Stimulated activated CD8-positive, alpha-beta memory T cell treated with anti-CD3 and anti-CD28 coated beads, Interleukin-12 subunit alpha, Interleukin-12 subunit beta, amount 100 ng/mL, for 24 hours (primary cell): ENCODE measurements around the gene SNAPC1.

Experiments
- DNase-seq: peaks from one replicate; pipeline ENCODE4 v3.0.0-alpha.2; 2020; ENCODE audit errors: extremely low read depth

SNAPC1 gene

GRCh38 chr14:61812347-61813095, 50.3 kb downstream of the SNAPC1 start, which contains the start of gene SYT16:
TSS of gene SYT16 (plus strand) at chr14:61812703.
- no peak for DNase-seq

DNA sequence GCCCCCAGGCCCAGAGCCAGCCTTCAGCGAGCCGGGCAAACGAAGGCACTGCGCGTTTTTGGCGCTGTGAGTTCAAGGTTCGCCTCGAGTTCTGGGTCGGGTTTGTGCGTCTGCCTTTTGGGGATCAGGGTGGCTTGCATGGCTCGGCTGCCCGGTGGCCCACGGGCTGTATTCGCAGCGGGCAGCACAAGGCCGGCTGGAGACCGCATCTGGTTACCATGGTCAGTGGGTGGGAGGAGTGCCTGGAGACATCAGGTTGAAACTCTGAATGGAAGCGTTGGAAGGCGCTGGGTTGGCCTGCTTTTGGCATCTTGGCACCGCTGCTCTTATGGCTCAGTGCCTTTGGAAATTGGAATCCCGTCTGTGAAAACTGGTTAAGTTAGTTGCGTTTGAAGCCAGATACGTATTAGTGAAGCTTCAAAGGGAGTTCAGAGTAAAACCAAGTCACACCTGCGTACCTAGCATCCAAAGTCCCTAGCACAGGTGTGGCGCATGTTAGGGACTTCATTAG, 50.9 kb downstream of the SNAPC1 start:
- DNase-seq, result no peak

DNA sequence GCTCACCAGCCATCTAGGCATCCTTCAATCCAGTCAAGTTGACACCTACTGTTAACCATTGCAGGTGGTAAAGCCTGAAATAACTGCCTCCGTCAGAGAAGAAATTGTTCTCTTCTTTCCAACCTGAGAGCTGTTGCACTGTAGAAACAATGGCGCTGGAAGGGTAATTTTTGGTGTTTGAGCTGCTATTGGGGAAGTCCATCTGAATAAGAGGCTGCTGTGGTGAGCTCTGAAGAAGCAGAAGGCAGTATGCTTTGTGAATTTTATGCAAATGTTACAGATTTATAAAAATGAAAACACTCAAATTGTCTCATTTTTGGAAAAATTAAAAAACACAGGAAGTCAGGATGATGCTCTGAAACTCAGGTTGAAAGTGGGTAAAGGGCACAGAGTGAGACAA, 60.2 kb downstream of the SNAPC1 start:
- DNase-seq, result no peak

DNA sequence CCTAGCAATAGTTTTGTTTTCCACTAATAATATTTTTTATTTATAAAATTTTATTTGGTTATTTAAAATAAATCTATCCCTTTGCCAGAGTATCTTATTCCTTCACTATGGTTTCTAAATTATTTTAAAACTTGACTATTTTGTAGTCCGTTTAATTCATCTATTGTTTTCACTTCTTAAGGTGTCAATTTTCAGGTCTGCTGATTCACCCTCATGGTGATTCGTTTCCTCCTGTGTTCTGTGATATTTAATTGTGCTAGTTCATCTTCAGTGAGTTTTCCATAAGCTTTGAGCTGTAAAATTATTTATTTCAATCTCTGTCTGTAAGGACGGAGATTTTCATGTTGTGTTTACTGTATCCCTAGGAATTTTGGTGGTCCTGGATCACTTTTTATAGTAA, 70.6 kb downstream of the SNAPC1 start:
- DNase-seq, result no peak

GRCh38 chr14:61836184-61836583, 74.0 kb downstream of the SNAPC1 start:
- no peak for DNase-seq

GRCh38 chr14:61836807-61837206, 74.6 kb downstream of the SNAPC1 start:
- DNase-seq, result no peak

DNA sequence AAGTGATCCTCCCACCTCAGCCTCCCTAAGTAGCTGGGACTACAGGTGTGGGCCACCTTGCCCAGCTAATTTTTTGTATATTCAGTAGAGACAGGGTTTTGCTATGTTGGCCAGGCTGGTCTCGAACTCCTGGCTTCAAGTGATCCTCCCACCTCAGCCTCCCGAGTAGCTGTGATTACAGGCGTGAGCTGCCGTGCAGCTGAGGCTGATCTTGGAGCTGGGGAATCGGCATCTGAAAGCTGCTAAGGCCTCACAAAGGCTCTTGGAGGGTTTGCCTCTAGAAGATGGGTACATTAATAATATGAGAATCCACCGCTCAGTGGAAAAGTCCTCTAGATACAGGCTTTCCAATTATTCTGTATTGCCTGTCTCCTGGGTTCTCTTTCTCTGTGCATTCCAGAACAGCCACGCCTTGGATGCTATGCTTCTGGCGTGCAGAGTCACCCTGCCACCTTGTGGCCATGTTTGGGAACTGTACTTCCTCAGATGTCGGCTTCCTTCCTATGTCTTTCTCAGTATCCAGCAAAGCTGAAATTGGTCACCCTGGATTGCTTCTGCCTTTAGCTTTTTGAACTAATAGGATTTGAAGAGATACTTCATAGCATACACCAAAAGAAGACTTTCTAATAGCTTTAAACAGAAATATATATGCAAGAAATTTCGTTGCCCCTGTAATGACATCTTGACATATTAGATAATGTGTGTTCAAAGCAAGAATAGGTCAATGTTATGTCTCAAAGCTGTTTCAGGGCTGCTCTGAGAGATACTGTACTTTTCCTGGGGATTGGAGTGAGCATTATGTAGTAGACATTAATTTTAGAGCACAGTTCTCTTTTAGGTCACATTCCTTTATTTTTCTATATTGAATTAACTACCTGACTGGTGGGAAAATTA, 75.4 kb downstream of the SNAPC1 start:
- peak; percentile 16 for DNase-seq

DNA sequence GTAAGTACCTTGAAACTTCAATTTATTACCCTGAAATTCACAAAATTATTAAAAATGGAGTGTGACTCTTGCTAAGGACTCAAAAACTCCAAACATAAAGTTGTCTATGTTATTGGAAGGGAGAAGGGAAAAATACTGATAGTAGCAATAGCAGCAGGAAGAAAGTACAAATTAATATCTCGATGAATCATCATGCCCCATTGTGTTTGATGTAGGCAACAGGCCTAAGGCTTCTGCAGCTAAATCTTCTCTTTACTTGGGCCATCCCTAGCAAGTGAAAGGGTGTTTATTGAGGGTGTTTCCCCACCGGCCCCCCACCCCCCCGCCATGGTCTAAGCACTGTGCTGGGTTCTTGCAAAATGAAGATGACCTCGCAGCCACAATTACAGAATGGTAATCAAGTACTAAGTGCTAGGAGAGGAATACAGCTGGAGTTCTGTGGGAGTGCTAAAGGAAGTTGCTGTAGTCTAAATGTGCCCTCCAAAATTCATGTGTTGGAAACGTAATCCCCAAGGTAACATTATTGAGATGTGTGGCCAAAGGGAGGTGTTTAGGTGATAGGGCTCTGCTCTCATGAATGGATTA, 76.5 kb downstream of the SNAPC1 start:
- DNase-seq, result no peak

DNA sequence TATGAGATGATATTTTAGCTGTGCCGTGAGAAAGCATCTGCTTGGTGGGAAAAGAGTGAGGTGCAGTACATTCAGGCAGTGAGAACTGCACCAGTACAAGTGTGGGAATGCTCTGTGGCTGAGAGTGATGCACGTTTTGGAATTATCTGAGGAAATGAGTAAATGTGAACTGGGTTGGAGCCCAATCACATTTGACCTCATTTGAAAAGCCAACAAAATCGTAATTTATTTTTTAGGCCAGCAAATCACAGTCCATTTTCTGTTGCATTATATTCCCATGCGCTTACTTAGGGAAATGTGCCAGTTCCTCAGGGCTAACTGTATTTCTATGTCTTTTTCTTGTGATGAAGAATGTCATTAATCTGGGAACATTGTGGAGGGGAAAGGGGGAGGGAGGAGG, 77.3 kb downstream of the SNAPC1 start:
- no peak for DNase-seq

GRCh38 chr14:61841145-61841544, 78.9 kb downstream of the SNAPC1 start:
- DNase-seq, result no peak
